GM23338 (cell line): ENCODE results near the gene CDC25C. TPM values are rescaled to one million over a fixed set of nuclear protein-coding genes. Genes with fewer than 3 reads are reported as not detected.

Experiments
- ATAC-seq: fragments of 200-7000 bp; cut with Tn5 transposase; 3 replicates; pipeline ENCODE4 v1.9.1; 2020
- DNase-seq: peaks from one replicate; pipeline ENCODE4 v3.0.0-alpha.2; 2015; ENCODE audit warnings: low spot score
- H2AFZ ChIP-seq: fragments of 200-600 bp; sonication (generic); 2 replicates; pipeline ENCODE4 v1.8.0; 2016; ENCODE audit warnings: antibody characterized with exemption, mild to moderate bottlenecking, moderate library complexity
- H3F3A ChIP-seq: fragments of 200-600 bp; sonication (generic); replicated peaks from 2 replicates; pipeline ENCODE4 v1.8.0; 2017; ENCODE audit warnings: antibody characterized with exemption, mixed run types, low read depth
- H3K27ac ChIP-seq: fragments of 200-600 bp; sonication (generic); 2 replicates; pipeline ENCODE4 v1.6.1; 2016; ENCODE audit warnings: low read depth
- H3K27me3 ChIP-seq: fragments of 200-600 bp; sonication (generic); 2 replicates; pipeline ENCODE4 v1.8.0; 2016; ENCODE audit warnings: mild to moderate bottlenecking, mixed run types, moderate library complexity; ENCODE audit not compliant: insufficient read depth
- H3K36me3 ChIP-seq: fragments of 200-600 bp; sonication (generic); 2 replicates; pipeline ENCODE4 v1.8.0; 2016; ENCODE audit warnings: mild to moderate bottlenecking; ENCODE audit not compliant: insufficient read depth
- H3K4me1 ChIP-seq: fragments of 200-600 bp; sonication (generic); 2 replicates; pipeline ENCODE4 v1.8.0; 2016; ENCODE audit warnings: mild to moderate bottlenecking, moderate library complexity; ENCODE audit not compliant: insufficient read depth
- H3K4me2 ChIP-seq: fragments of 200-600 bp; sonication (generic); 2 replicates; pipeline ENCODE4 v1.7.1; 2017; ENCODE audit warnings: mixed run types
- H3K4me3 ChIP-seq: fragments of 200-600 bp; sonication (generic); 2 replicates; pipeline ENCODE4 v1.6.1; 2016; ENCODE audit warnings: mixed run types
- H3K79me2 ChIP-seq: fragments of 200-600 bp; sonication (generic); replicated peaks from 2 replicates; pipeline ENCODE4 v1.8.0; 2017; ENCODE audit warnings: mild to moderate bottlenecking; ENCODE audit not compliant: insufficient read depth
- H3K9me2 ChIP-seq: fragments of 200-600 bp; sonication (generic); 2 replicates; pipeline ENCODE4 v1.8.0; 2017; ENCODE audit not compliant: insufficient read depth
- H4K20me1 ChIP-seq: fragments of 200-600 bp; sonication (generic); replicated peaks from 2 replicates; pipeline ENCODE4 v1.8.0; 2017; ENCODE audit warnings: mild to moderate bottlenecking; ENCODE audit not compliant: insufficient read depth
- H3K27ac Mint-ChIP-seq: 2 replicates; pipeline ENCODE4 v1.8.0; 2020; ENCODE audit warnings: inconsistent platforms, mild to moderate bottlenecking, moderate library complexity, mixed read lengths
- H3K27me3 Mint-ChIP-seq: 3 replicates; pipeline ENCODE4 v1.8.0; 2022; ENCODE audit warnings: low read depth, mild to moderate bottlenecking, moderate library complexity, mixed read lengths, inconsistent platforms; ENCODE audit not compliant: insufficient read depth, poor library complexity
- H3K36me3 Mint-ChIP-seq: 3 replicates; pipeline ENCODE4 v1.8.0; 2021; ENCODE audit warnings: low read depth, mild to moderate bottlenecking, inconsistent platforms, moderate library complexity, mixed read lengths
- H3K4me1 Mint-ChIP-seq: 3 replicates; pipeline ENCODE4 v1.8.0; 2020; ENCODE audit warnings: mild to moderate bottlenecking, inconsistent platforms, mixed read lengths
- H3K4me3 Mint-ChIP-seq: 3 replicates; pipeline ENCODE4 v1.8.0; 2021; ENCODE audit warnings: moderate library complexity, mild to moderate bottlenecking, inconsistent platforms, mixed read lengths
- H3K9me3 Mint-ChIP-seq: 3 replicates; pipeline ENCODE4 v1.8.0; 2020; ENCODE audit warnings: moderate library complexity, mild to moderate bottlenecking, inconsistent platforms, mixed read lengths
- CREB1 ChIP-seq: fragments of 250-450 bp; sonication (Bioruptor Pico); IDR thresholded peaks from 2 replicates; pipeline ENCODE4 v1.5.0; 2020; ENCODE audit warnings: low read depth, mild to moderate bottlenecking, moderate library complexity
- CTCF ChIP-seq, 2 experiments: fragments of 200-600 bp in 1 of 2; sonication (generic) in 1 of 2; conservative IDR thresholded peaks; 2 replicates each; pipeline versions ENCODE4 v1.5.1 to v1.6.1; 2016 to 2017; ENCODE audit warnings: antibody characterized with exemption in 2 of 2, low read depth in 2 of 2, mild to moderate bottlenecking in 2 of 2, moderate library complexity in 1 of 2
- ETS1 ChIP-seq: IDR thresholded peaks from 2 replicates; pipeline ENCODE4 v1.6.1; 2016; ENCODE audit warnings: antibody characterized with exemption
- EZH2 ChIP-seq: fragments of 200-600 bp; sonication (generic); IDR thresholded peaks from one replicate; pipeline ENCODE4 v1.8.0; 2017; ENCODE audit warnings: antibody characterized with exemption, mild to moderate bottlenecking, low read depth; ENCODE audit not compliant: unreplicated experiment
- EZH2phosphoT487 ChIP-seq: fragments of 200-600 bp; sonication (generic); IDR thresholded peaks from one replicate; pipeline ENCODE4 v1.8.1; 2018; ENCODE audit warnings: antibody characterized with exemption; ENCODE audit not compliant: unreplicated experiment
- JUNB ChIP-seq: IDR thresholded peaks from one replicate; pipeline ENCODE4 v1.6.1; 2016; ENCODE audit warnings: antibody characterized with exemption; ENCODE audit not compliant: unreplicated experiment
- NANOG ChIP-seq: IDR thresholded peaks from 2 replicates; pipeline ENCODE4 v1.6.1; 2016; ENCODE audit warnings: antibody characterized with exemption, borderline replicate concordance
- POLR2AphosphoS5 ChIP-seq: IDR thresholded peaks from 2 replicates; pipeline ENCODE4 v1.6.1; 2016; ENCODE audit warnings: antibody characterized with exemption, low read depth
- REST ChIP-seq: IDR thresholded peaks from one replicate; pipeline ENCODE4 v1.6.1; 2018; ENCODE audit warnings: antibody characterized with exemption; ENCODE audit not compliant: unreplicated experiment
- STAT1 ChIP-seq: IDR thresholded peaks from one replicate; pipeline ENCODE4 v1.6.1; 2016; ENCODE audit warnings: antibody characterized with exemption; ENCODE audit not compliant: unreplicated experiment
- ZNF114 ChIP-seq: fragments of 250-450 bp; sonication (Bioruptor Pico); IDR thresholded peaks from 2 replicates; pipeline ENCODE4 v1.5.0; 2020; ENCODE audit warnings: mild to moderate bottlenecking, moderate library complexity
- ZNF331 ChIP-seq: fragments of 250-450 bp; sonication (Bioruptor Pico); IDR thresholded peaks from 2 replicates; pipeline ENCODE4 v1.5.0; 2020; ENCODE audit warnings: low read depth, mild to moderate bottlenecking, moderate library complexity
- ZNF462 ChIP-seq: fragments of 250-450 bp; sonication (Bioruptor Pico); IDR thresholded peaks from 2 replicates; pipeline ENCODE4 v1.5.0; 2020; ENCODE audit warnings: mild to moderate bottlenecking, moderate library complexity
- polyA plus RNA-seq: library from polyadenylated mRNA; unstranded; fragments of >200 nt; fragmentation: Nextera tagmentation; extraction: Ambion mirVana; gene quantifications from 2 replicates; pipeline ENCODE4 v1.2.1, GENCODE V29; 2016
- total RNA-seq: library from RNA; depleted of rRNA; stranded (reverse); fragments of >200 nt; shearing (Covaris generic); gene quantifications from 2 replicates; pipeline ENCODE4 v1.2.3, GENCODE V29; 2014

Gene CDC25C
- total and polyA plus RNA-seq, 2 experiments from 2014 or later = 20.9 to 25.6 TPM

DNA sequence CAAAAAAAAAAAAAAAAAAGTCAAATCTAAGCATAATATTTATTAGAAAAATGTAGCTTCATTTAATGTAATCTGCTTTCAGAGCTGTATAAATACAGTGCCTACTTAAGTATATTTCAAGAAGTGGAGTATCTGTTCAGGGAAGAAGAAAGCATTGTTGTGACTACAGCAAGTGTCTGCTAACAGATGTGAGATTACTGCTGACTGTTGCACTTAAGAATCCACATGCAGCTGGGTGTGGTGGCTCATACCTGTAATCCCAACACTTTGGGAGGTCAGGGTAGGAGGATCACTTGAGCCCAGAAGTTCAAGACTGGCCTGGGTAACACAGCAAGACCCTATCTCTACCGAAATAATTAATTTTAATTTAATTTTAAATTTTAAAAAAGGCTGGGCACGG, 39.9 kb upstream of the CDC25C start:
- TF ChIP-seq STAT1 (no peak), CREB1 (CRISPR knock-in tag) (no peak), ZNF331 (no peak), EZH2 (no peak), NANOG (no peak), ZNF114 (CRISPR knock-in tag) (no peak), ETS1 (no peak), JUNB (no peak), POLR2AphosphoS5 (no peak), EZH2phosphoT487 (no peak), REST (no peak), CTCF (conservative IDR thresholded peaks at IDR 0.05; ENCODE audit: low read depth in 2 of 2) (no peak), ZNF462 (no peak)
- Mint-ChIP-seq H3K4me1 (no peaks in the 10 kb centered on the region; the same call in 2 of the 3 replicates), H3K27me3 (peaks cover 2% of the 10 kb centered on the region)

More for the DNA sequence above, 39.9 kb upstream of the CDC25C start:
- DNase-seq (no peak), ATAC-seq (no peak)
- H3K4me3 ChIP-seq = no peak overlapping the region
- Mint-ChIP-seq H3K9me3 (no peaks in the 10 kb centered on the region), H3K27ac (no peak overlapping the region), H3K36me3 (peaks cover 9% of the 10 kb centered on the region; the same call in 2 of the 3 replicates), H3K4me3 (no peak overlapping the region)
- H2AFZ ChIP-seq = no peak overlapping the region
- no peak overlapping the region for H3K27ac ChIP-seq
- H3K79me2 ChIP-seq = peaks cover 70% of the 10 kb centered on the region
- H3K27me3 ChIP-seq = no peaks in the 10 kb centered on the region
- peaks cover 16% of the 10 kb centered on the region; the same call in 1 of the 2 replicates for H3K36me3 ChIP-seq
- no peaks in the 10 kb centered on the region for H3K9me2 ChIP-seq
- H3K4me1 ChIP-seq = no peaks in the 10 kb centered on the region
- no peaks in the 10 kb centered on the region for H3F3A ChIP-seq
- peaks cover 18% of the 10 kb centered on the region; the same call in 1 of the 2 replicates for H4K20me1 ChIP-seq
- no peak overlapping the region for H3K4me2 ChIP-seq
